HG03097 (cell line): Measurements from ENCODE around the gene OCA2.

Source experiments
- ATAC-seq: cut with Tn5 transposase; IDR thresholded peaks from one replicate; pipeline ENCODE4 v1.9.1; 2021; ENCODE audit not compliant: unreplicated experiment, low FRiP score

Gene OCA2

GRCh38 chr15:28082891-28083684 is 16.0 kb downstream of the OCA2 start:
- ATAC-seq = no peak

GRCh38 chr15:28081594-28081993 is 17.5 kb downstream of the OCA2 start:
- no peak for ATAC-seq

GRCh38 chr15:28080386-28080785 is 18.7 kb downstream of the OCA2 start:
- ATAC-seq = no peak

GRCh38 chr15:28079313-28079969 is 19.7 kb downstream of the OCA2 start:
- no peak for ATAC-seq

DNA sequence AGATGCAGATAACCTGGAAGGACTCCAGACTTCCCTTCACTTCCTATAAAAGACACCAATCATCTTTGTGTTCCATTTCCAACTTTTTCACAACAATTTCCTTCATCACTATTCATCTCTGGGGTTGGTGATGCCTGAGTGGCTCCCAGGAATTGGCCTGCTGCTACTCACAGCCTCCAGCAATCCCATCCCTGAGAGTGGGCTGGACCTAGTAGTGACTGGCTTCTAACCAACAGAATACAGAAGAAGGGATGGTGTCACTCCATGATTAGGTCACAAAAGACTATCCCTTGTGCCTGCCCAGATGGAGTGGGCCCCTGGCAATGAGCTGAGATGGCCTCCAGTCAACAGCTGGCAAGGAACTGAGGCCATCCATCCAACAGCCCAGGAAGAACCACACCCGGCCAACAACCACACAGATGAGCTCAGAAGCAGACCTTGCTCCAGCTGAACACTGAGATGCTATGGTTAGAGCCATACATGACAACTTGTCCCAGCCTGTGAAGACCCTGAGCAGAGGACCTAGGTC is 20.9 kb downstream of the OCA2 start:
- ATAC-seq = no peak

GRCh38 chr15:28075573-28075972 is 23.5 kb downstream of the OCA2 start:
- ATAC-seq = no peak

DNA sequence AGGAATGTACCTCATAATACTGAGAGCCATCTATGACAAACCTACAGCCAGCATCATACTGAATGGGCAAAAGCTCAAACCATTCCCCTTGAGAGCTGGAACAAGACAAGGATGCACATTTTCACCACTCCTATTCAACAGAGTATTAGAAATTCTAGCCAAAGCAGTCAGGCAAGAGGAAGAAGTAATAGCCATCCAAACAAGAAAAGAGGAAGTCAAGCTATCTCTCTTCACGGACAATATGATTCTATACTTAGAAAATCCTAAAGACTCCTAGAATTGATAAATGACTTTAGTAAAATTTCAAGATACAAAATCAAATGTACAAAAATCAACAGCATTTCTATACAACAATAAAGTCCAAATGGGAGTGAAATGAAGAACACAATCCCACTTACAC is 30.2 kb downstream of the OCA2 start:
- ATAC-seq = no peak

DNA sequence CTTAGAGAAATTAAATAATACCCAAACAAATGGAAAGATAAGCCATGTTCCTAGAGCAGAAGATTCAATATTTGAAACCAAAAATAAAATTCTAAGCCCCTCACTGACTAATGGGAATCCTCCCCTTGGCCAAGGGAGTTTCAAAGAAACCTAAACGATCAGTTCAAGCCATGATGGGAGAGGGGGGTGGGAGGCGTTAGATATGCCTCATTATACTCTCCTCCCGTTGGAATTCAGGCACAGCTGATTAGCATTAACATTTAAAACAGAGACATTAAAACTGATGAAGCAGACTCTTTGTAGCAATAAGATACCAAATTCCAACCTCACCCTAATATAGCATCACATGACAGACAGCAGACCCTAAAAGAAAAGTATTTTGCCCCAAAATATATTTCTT is 32.9 kb downstream of the OCA2 start:
- ATAC-seq = no peak

- no peak for ATAC-seq
Measured at GRCh38 chr15:28060005-28060404, 39.1 kb downstream of the OCA2 start.

DNA sequence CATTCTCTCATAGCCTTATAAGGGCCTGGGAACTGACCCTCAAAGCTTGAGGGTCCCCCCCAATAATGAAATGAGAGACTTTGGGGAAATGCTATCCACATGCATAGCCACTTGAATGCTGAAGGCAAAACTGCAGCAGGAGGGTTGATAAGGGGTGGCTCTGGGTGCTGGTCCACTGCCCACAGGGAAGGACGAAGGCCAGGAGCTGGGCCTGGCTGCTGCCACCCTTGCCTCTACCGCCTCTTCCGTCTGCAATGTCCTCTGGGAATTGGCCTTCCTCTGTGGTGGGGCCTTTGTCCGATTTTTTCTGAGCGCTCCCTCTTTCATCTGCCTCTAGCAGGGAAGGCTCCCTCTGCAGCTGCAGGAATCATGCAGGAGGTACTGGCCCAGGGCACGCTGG is 41.0 kb downstream of the OCA2 start:
- ATAC-seq = no peak

DNA sequence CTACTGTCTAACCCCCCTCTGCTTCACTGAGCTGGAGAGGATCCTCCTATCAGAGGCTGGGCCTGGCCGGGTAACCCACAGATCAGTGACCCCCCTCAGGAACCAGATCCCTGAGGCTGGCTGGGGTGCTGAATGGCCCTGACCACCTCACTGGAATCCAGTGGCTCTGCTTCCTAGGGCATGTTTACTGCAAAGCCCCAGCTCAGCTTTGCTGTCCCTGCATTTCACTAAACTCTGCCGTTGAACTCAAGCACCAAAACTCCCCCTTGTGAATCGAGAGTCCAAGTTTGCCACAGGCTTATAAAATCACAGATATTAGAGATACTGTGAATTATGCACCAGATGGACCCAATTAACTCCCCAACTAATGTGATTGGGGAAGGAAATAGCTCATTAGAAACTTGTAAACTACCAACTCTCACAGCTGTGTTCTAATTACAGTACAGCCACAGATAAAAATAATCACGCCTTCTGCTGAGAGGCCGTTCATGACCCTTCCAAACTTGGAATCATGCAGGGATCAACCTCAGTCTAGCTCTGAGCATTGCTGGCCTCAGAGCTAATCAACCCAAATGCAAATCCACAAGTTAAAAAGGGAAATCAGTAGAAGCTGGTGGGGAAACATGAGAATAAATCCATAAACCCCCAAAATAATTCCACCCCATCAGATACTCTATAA is 47.0 kb downstream of the OCA2 start:
- no peak for ATAC-seq

DNA sequence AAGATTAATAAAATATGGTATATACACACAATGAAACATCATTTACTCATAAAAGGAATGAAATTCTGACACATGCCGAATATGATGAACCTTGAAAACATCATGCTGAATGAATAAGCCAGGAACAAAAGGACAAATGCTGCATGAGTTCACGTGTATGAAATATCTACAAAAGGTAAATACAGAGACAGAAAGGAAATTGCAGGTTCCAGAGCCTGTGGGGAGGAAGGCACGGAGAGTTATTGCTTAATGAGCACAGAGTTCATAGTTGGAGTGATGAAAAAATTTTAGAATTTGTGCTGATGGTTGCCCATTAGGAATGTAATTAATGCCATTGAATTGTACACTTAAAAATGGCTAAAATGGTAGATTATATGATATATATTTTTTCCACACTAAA is 49.5 kb downstream of the OCA2 start:
- ATAC-seq = no peak

DNA sequence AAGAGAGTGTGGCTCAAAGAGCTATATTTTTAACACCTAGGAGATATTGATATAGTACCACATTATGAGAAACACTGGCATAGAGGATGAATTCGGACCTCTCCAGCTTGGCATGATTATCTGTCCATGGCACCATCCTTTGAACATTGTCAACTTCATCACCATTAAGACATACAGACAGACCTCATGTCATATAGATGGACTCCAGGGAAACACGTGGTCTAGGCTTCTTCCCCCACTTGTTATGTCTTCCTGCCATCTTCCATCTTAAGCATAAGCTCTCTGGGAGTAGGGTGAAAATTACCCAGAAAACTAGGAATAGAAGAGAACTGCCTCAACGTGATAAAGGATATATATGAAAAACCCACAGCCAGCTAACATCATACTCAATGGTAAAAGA is 51.8 kb downstream of the OCA2 start:
- no peak for ATAC-seq

- no peak for ATAC-seq
Measured at GRCh38 chr15:28044121-28044672, 54.9 kb downstream of the OCA2 start.

GRCh38 chr15:28043691-28044091 is 55.4 kb downstream of the OCA2 start:
- ATAC-seq = no peak

DNA sequence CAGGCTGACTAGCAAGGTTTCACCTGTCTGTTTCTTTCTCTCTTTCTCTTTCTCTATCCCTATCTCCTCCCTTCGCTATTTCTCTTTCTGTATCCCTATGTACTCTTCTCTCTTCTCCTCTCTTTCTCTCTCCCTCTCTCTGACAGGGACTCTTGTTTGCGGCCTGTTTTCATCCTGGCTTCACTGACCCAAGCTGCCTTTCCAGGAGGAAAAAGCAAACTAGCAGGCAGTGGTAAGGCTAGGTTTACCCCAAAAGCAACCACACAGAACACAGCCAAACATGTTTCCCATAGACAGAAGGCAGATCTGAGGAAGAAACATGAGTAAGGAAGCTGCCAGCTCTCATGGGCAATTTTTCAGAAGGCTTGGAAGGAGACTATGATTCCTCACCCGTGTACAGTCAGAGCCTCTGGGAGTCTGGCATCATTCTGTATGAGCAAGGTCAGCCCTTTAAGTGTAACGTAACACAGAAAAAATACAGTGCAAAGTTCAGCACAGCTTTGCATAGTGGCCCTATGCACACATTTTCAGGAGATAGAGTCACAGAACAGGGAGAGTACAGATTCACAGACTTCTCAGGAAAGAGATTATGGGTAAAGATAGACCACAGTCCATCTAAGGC is 61.0 kb downstream of the OCA2 start:
- no peak for ATAC-seq

- ATAC-seq = no peak
Measured at GRCh38 chr15:28033443-28033842, 65.7 kb downstream of the OCA2 start.

DNA sequence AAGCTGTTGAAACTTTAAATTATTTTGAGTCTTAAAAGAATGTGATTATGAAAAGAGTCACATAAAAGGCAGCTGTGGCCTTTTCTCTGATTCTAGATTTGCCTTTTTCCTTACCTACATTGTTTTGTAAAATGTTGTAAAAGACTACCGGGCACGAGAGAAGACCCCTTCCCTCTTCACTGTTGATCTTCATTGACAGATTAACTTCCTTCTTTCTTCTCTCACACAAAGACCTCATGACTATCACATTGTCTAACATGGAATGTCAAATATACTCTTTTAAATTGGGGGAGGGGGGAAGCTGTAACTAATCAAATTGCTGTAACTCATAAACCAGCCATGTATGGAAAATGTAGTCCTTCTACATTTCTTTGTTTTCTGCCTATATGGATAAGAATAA is 68.3 kb downstream of the OCA2 start:
- ATAC-seq = no peak

DNA sequence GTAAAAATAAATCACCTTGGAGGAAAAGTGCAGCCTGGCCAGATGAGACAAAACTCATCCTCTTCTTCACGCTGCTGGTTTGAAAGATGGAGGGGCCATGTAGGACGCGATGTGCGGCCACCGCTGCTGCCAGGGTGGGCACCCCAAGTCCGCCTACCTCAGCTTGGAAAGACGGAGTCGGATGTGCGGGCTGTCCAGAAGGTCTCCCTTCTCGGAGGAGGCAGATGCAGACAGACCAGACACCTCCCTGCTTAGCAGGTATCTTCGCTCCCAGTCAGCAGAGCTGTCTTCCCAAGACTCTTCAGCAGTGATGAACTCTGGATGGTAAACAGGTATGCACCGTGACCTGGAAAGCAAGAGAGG is 71.4 kb downstream of the OCA2 start:
- ATAC-seq = no peak

DNA sequence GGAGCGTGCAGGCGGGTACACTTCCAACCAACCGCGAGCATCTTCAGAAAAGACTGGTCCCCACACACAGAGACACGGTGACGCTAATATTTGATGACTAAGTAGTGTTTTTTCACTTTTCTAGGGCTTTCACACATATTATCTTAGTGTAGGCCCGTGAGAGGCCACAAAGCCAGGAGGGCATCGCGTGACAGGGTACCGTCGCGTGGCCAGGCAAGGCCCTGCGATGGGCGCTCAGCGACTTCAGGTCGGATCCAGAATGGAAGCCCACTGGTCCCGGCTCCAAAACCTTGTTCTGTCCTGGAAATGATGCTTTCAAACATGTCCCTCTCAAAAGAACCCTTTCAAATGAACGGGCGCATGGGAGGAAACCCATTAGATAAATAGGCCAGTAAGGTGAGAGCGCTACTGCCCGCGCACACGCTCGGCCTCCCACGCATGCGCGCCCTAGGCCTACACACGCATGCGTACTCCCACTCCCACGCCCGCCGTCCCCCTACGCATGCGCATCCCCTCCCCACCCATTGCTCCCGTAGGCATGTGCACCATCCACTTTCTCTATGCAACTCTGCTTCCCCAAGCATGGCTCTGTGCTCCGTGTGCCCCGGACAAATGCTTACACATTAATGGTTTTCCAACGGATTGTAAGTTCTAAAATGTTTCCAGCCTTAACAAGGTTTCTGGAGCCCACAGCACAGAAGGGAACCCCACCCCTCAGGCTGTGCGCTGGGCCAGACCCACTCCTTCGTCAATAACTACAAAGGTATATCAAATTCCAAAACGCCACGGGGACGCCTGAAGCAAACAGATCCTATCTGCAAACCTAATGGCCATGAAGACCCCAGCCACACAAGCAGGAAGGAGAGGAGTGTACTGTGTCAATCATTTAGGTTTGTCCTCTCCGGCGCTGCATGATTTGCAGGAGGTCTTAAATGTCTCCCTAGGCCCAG is 72.1 kb downstream of the OCA2 start:
- ATAC-seq = no peak
